K562 (cell line): ENCODE results near the gene TEX50. TPM values are rescaled to one million over a fixed set of nuclear protein-coding genes. Genes with fewer than 3 reads are reported as not detected.
"Not testable (repeated sequence)": the region's sequence is repeated elsewhere in the genome, so short reads cannot be mapped to it uniquely, and the experiment has no call there.

Experiments
- ATAC-seq: fragments of 200-7000 bp; cut with Tn5 transposase; 3 replicates; pipeline ENCODE4 v1.9.1; 2020; ENCODE audit warnings: moderate library complexity
- BruUV-seq: library from RNA; stranded (reverse); fragments of 400-500 nt; replicated peaks from 2 replicates; lab custom pipeline; 2021; lab: Mats Ljungman, UMichigan
- CTCF ChIA-PET: fragments of 300-600 bp; formaldehyde crosslinking; extraction: SDS; loops from one replicate; lab custom pipeline; 2021; ENCODE audit warnings: low intra/inter-chr PET ratio; lab: Yijun Ruan, JAX
- POLR2A ChIA-PET: fragments of 300-600, 350-650 bp; sonication (Branson Sonifier 250); formaldehyde crosslinking; extraction: SDS; loops from one replicate; lab custom pipeline; 2021; ENCODE audit warnings: antibody characterized with exemption, inconsistent platforms; lab: Yijun Ruan, JAX
- DNase-seq, 4 experiments: peaks; one replicate each; pipeline versions ENCODE4 v3.0.0 to v3.0.0-alpha.2; 2011 to 2018; ENCODE audit warnings: low spot score in 3 of 4, mixed read lengths in 3 of 4; ENCODE audit errors: extremely low read depth in 1 of 4
- FAIRE-seq: peaks from 2 replicates; lab custom pipeline; 2011; peaks lifted over from hg19 to GRCh38; lab: Jason Lieb, UNC
- H2AFZ ChIP-seq: 2 replicates; pipeline ENCODE4 v1.6.0; 2011; ENCODE audit warnings: low read depth, low read length, control low read depth, inconsistent platforms
- H3K27ac ChIP-seq: fragments of 200-600 bp; 3 replicates; pipeline ENCODE4 v1.8.0; 2011; ENCODE audit warnings: low read depth, mild to moderate bottlenecking, control low read depth, inconsistent platforms, low read length, moderate library complexity, mixed read lengths; ENCODE audit errors: extremely low read depth
- H3K27me3 ChIP-seq, 2 experiments: fragments of 300-600 bp in 1 of 2; 2 replicates in 1 of 2; 3 replicates in 1 of 2; pipeline versions ENCODE4 v1.6.0 to v1.8.0; 2011; ENCODE audit warnings: inconsistent platforms in 2 of 2, low read length in 2 of 2, mild to moderate bottlenecking in 1 of 2, mixed read lengths in 1 of 2, moderate library complexity in 1 of 2; ENCODE audit not compliant: control insufficient read depth in 2 of 2, insufficient read depth in 2 of 2
- H3K36me3 ChIP-seq: fragments of 300-600 bp; 3 replicates; pipeline ENCODE4 v1.8.0; 2011; ENCODE audit warnings: mild to moderate bottlenecking, low read length, inconsistent platforms; ENCODE audit not compliant: control insufficient read depth, insufficient read depth
- H3K4me1 ChIP-seq, 2 experiments: fragments of 200-600 bp in 1 of 2; replicated peaks in 1 of 2; 2 replicates in 1 of 2; 3 replicates in 1 of 2; pipeline versions ENCODE4 v1.5.1 to v1.8.0; 2011; ENCODE audit warnings: inconsistent platforms in 2 of 2, low read length in 2 of 2, mild to moderate bottlenecking in 1 of 2, mixed read lengths in 1 of 2, moderate library complexity in 1 of 2; ENCODE audit not compliant: control insufficient read depth in 2 of 2, insufficient read depth in 2 of 2
- H3K4me2 ChIP-seq: 2 replicates; pipeline ENCODE4 v1.6.1; 2011; ENCODE audit warnings: low read length, control low read depth, inconsistent platforms, mixed read lengths; ENCODE audit not compliant: insufficient read depth
- H3K4me3 ChIP-seq: fragments of 200-600 bp; sonication (generic), shearing (Covaris generic); 2 replicates; pipeline ENCODE4 v1.5.1; 2016; ENCODE audit warnings: control low read depth, inconsistent platforms
- H3K79me2 ChIP-seq: fragments of 200-600 bp; 3 replicates; pipeline ENCODE4 v1.8.0; 2011; ENCODE audit warnings: low read length, inconsistent platforms; ENCODE audit not compliant: control insufficient read depth, insufficient read depth
- H3K9ac ChIP-seq, 2 experiments: 2 replicates each; pipeline versions ENCODE4 v1.6.0 to v1.6.1; 2011; ENCODE audit warnings: low read depth in 2 of 2, low read length in 2 of 2, control low read depth in 1 of 2, inconsistent platforms in 1 of 2, mild to moderate bottlenecking in 1 of 2, mixed read lengths in 1 of 2; ENCODE audit not compliant: insufficient read depth in 1 of 2
- H3K9me1 ChIP-seq: one replicate; pipeline ENCODE4 v1.6.0; 2011; ENCODE audit warnings: inconsistent platforms, mild to moderate bottlenecking, low read length, moderate library complexity; ENCODE audit not compliant: control insufficient read depth, insufficient read depth
- H3K9me3 ChIP-seq: replicated peaks from 2 replicates; pipeline ENCODE4 v1.5.1; 2011; ENCODE audit warnings: low read depth, low read length, inconsistent platforms; ENCODE audit not compliant: control insufficient read depth, insufficient read depth
- H4K20me1 ChIP-seq: replicated peaks from 2 replicates; pipeline ENCODE4 v1.6.1; 2011; ENCODE audit warnings: low read length, inconsistent platforms, mixed read lengths; ENCODE audit not compliant: control insufficient read depth, insufficient read depth
- ARID1B ChIP-seq: fragments of 450-650 bp; IDR thresholded peaks from 2 replicates; pipeline ENCODE4 v1.6.1; 2016; ENCODE audit warnings: antibody characterized with exemption, mild to moderate bottlenecking, inconsistent platforms
- C11orf30 ChIP-seq: fragments of 450-650 bp; IDR thresholded peaks from 2 replicates; pipeline ENCODE4 v1.6.1; 2016; ENCODE audit warnings: low read depth, mild to moderate bottlenecking
- CTBP1 ChIP-seq: fragments of 450-650 bp; IDR thresholded peaks from 2 replicates; pipeline ENCODE4 v1.6.1; 2016; ENCODE audit warnings: borderline replicate concordance
- DPF2 ChIP-seq: fragments of 450-650 bp; IDR thresholded peaks from 2 replicates; pipeline ENCODE4 v1.6.1; 2016
- EP400 ChIP-seq: fragments of 450-650 bp; IDR thresholded peaks from 2 replicates; pipeline ENCODE4 v1.6.1; 2017; ENCODE audit warnings: antibody characterized with exemption, mild to moderate bottlenecking, moderate library complexity
- HDAC2 ChIP-seq: fragments of 450-650 bp; IDR thresholded peaks from 2 replicates; pipeline ENCODE4 v1.6.1; 2016; ENCODE audit warnings: mild to moderate bottlenecking
- MAFF ChIP-seq: IDR thresholded peaks from 2 replicates; pipeline ENCODE4 v1.6.1; 2012; ENCODE audit warnings: low read length, improper control_type of control experiment
- MAFG ChIP-seq: fragments of 450-650 bp; conservative IDR thresholded peaks from 2 replicates; pipeline ENCODE4 v1.6.1; 2016; ENCODE audit warnings: missing genetic modification characterization, missing compliant biosample characterization
- MAFK ChIP-seq: IDR thresholded peaks from 2 replicates; pipeline ENCODE4 v1.6.1; 2011; ENCODE audit warnings: low read length, improper control_type of control experiment
- MYBL2 ChIP-seq, 2 experiments: fragments of 450-650 bp in 1 of 2; sonication (generic) in 1 of 2; formaldehyde crosslinking in 1 of 2; IDR thresholded peaks; 2 replicates each; pipeline versions ENCODE4 v1.6.1 to v1.8.1; 2017 to 2022; ENCODE audit warnings: borderline replicate concordance in 1 of 2, inconsistent platforms in 1 of 2, low read depth in 1 of 2, mild to moderate bottlenecking in 1 of 2, missing genetic modification reagents in 1 of 2, moderate library complexity in 1 of 2
- RAD51 ChIP-seq: fragments of 450-650 bp; IDR thresholded peaks from 2 replicates; pipeline ENCODE4 v1.7.1; 2016; ENCODE audit warnings: low read depth, mild to moderate bottlenecking, borderline replicate concordance
- TEAD4 ChIP-seq, 2 experiments: sonication (generic) in 1 of 2; formaldehyde crosslinking in 1 of 2; IDR thresholded peaks; 2 replicates each; pipeline versions ENCODE4 v1.6.1 to v1.8.0; 2012 to 2022; ENCODE audit warnings: borderline replicate concordance in 1 of 2, inconsistent platforms in 1 of 2, low read length in 1 of 2, mild to moderate bottlenecking in 1 of 2, missing genetic modification reagents in 1 of 2
- WGBS: fragments of 100-300 bp; shearing (Covaris generic); methylation state at CpG from one replicate; pipeline ENCODE4 v1.1.6; 2016; ENCODE audit warnings: low coverage, mixed read lengths; ENCODE audit not compliant: insufficient coverage; ENCODE audit errors: missing lambda C conversion rate; 5-methylcytosine and 5-hydroxymethylcytosine counted together
- in situ Hi-C: fragments of 300-500 bp; cut with MboI; formaldehyde crosslinking; loops from 4 replicates; pipeline ENCODE4 v1.15.0; 2018; ENCODE audit warnings: inconsistent platforms, mixed read lengths
- intact Hi-C: fragments of 100-400 bp; cut with micrococcal nuclease; formaldehyde crosslinking; loops from 2 replicates; pipeline ENCODE4 v1.14.2; 2022
- polyA plus RNA-seq, 8 experiments: library from polyadenylated mRNA; depleted of rRNA in 4 of 8; stranded (reverse) in 5 of 8; unstranded in 3 of 8; fragments of >200 nt; fragmentation: Nextera tagmentation in 2 of 8; fragmentation: Illumina TruSeq in 1 of 8; extraction: Ambion mirVana in 2 of 8; extraction: Trizol in 1 of 8; gene quantifications; 2 replicates each; pipeline versions ENCODE4 v1.2.1 to v1.2.3, GENCODE V29; 2011 to 2014; ENCODE audit warnings: inconsistent platforms in 1 of 8, missing spikeins in 1 of 8
- total RNA-seq, 7 experiments: library from RNA; depleted of rRNA in 6 of 7; stranded (reverse); fragments of >200 nt in 6 of 7; fragmentation: Illumina TruSeq in 2 of 7; extraction: Trizol in 2 of 7; gene quantifications; 2 replicates each; pipeline versions ENCODE4 v1.2.1 to v1.2.3, GENCODE V29; 2011 to 2021; ENCODE audit warnings: low replicate concordance in 1 of 7
- TF ChIP-seq, protein P1 (sequence below): sonication (generic); formaldehyde crosslinking; IDR thresholded peaks from 2 replicates; pipeline ENCODE4 v1.9.0; 2022; ENCODE audit warnings: mild to moderate bottlenecking, missing genetic modification reagents
- TF ChIP-seq, protein P2 (sequence below): sonication (generic); formaldehyde crosslinking; IDR thresholded peaks from 2 replicates; pipeline ENCODE4 v1.8.0; 2022; ENCODE audit warnings: missing genetic modification reagents, mild to moderate bottlenecking, moderate library complexity, borderline replicate concordance

The TEX50 gene
- total and polyA plus RNA-seq, 9 of the 15 experiments (the other 6 are each of a cell fraction or from before 2014, with no cell fraction given): not detected

DNA sequence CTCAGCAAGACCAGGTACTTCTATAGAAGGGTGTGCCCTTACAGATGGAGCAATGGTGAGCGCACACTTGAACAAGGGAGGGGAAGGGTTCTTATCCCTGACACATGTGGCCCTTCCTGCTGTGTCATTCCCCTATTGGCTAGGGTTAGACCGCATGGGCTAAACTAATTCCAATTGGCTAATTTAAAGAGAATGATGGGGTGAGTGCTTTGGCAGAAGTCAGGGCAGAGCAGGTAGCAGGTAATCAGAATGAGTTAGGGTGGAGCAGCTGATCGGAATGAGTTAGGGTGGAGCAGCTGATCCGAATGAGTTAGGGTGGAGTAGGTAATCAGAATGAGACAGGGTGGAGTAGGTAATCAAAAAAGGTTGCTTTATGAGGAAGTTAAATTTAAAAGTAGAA is 48.7 kb downstream of the TEX50 start (continued):
- TF ChIP-seq EP400 (peak; percentile 34; the same call in 1 of the 2 replicates), CTBP1 (peak; percentile 24; the same call in 1 of the 2 replicates), ARID1B (peak; percentile 41), C11orf30 (peak; percentile 65), MYBL2 (IDR thresholded peaks at IDR 0.05; ENCODE audit: low read depth) (peak; percentile 66), RAD51 (peak; percentile 25; the same call in 1 of the 2 replicates), MAFF (peak; percentile 25; the same call in 1 of the 2 replicates), HDAC2 (0 out of 2 replicates have a peak, but pooled peaks have one; percentile 48), TEAD4 (IDR thresholded peaks at IDR 0.05; ENCODE audit: low read length) (peak; percentile 31; the same call in 1 of the 2 replicates), DPF2 (peak; percentile 58; the same call in 1 of the 2 replicates), MAFK (peak; percentile 27; the same call in 1 of the 2 replicates), MAFG (tag) (peak; percentile 48; the same call in 1 of the 2 replicates)
- TF ChIP-seq, protein P1, sequence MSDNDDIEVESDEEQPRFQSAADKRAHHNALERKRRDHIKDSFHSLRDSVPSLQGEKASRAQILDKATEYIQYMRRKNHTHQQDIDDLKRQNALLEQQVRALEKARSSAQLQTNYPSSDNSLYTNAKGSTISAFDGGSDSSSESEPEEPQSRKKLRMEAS (CRISPR knock-in tag): 0 out of 2 replicates have a peak, but pooled peaks have one; percentile 27
- TF ChIP-seq, protein P2, sequence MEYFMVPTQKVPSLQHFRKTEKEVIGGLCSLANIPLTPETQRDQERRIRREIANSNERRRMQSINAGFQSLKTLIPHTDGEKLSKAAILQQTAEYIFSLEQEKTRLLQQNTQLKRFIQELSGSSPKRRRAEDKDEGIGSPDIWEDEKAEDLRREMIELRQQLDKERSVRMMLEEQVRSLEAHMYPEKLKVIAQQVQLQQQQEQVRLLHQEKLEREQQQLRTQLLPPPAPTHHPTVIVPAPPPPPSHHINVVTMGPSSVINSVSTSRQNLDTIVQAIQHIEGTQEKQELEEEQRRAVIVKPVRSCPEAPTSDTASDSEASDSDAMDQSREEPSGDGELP (CRISPR knock-in tag): peak; percentile 47; the same call in 1 of the 2 replicates
- TF ChIP-seq MYBL2, TEAD4 (CRISPR knock-in tag; IDR thresholded peaks at IDR 0.05; ENCODE audit: borderline replicate concordance): not testable (repeated sequence)
- TF ChIP-seq, all 486 proteins: peak for 25; not testable (repeated sequence) for 461

DNA sequence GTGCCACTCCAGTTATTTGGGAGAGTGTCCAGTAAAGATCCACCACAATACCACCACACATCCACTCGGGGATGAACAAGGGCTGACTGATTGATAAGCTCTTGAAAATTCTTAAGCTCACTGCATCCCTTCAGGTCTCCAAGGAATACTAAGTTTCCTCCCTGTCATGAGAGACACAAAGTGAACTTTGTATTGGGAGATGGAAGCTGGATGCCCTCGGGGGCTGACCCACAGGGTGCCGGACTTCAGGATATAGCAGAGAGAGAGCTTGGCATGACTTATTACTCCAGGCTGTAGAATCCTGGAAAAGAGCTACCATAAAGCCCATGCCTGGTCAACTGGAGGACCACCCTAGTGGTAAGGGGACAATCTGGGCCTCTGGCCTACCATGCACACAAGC is 50.0 kb downstream of the TEX50 start:
- H3K79me2 ChIP-seq, H4K20me1 ChIP-seq, H3K36me3 ChIP-seq, FAIRE-seq, H3K9ac ChIP-seq, DNase-seq, CTCF ChIA-PET, H3K4me2 ChIP-seq, in situ Hi-C loops, H3K4me1 ChIP-seq, H3K9me1 ChIP-seq, H3K4me3 ChIP-seq, H3K9me3 ChIP-seq, H3K27me3 ChIP-seq, ATAC-seq, BruUV-seq, H3K27ac ChIP-seq: not testable (repeated sequence)
- peak overlapping the region; percentile 14; the same call in 1 of the 2 replicates for H2AFZ ChIP-seq
- intact Hi-C loops: loop anchor here (5.0 kb wide), 1 partner anchor 253 kb away; no protein-coding TSS in a partner anchor
- 76% methylated on average over 3 of the region's 3 CpGs for WGBS
- POLR2A ChIA-PET: interaction anchor here (0.6 to 1.4 kb wide), 4 partner anchors 14 to 45 kb away, joined by 3 to 6 read pairs (median 4); partner anchors contain the start of gene KLHL20
